A549 (cell line): Measurements from ENCODE around the gene SIX6.

ENCODE experiments used
- BHLHE40 ChIP-seq: IDR thresholded peaks from 2 replicates; pipeline ENCODE4 v1.6.1; 2012; ENCODE audit warnings: low read depth, low read length, inconsistent platforms
- CEBPB ChIP-seq, 2 experiments: fragments of >200 bp in 1 of 2; sonication (Bioruptor Twin) in 1 of 2; formaldehyde crosslinking in 1 of 2; IDR thresholded peaks; 2 replicates each; pipeline ENCODE4 v1.6.1; 2012 to 2016
- CHD2 ChIP-seq: fragments of 150-350 bp; IDR thresholded peaks from 2 replicates; pipeline ENCODE4 v1.6.1; 2014; ENCODE audit warnings: low read length; ENCODE audit not compliant: partially characterized antibody
- EP300 ChIP-seq, 2 experiments: fragments of >200 bp; sonication (Bioruptor Twin); formaldehyde crosslinking; IDR thresholded peaks; 2 replicates in 1 of 2; 3 replicates in 1 of 2; pipeline ENCODE4 v1.6.1; 2016 to 2017
- HDAC2 ChIP-seq: fragments of 200-600 bp; sonication (generic); IDR thresholded peaks from 2 replicates; pipeline ENCODE4 v1.6.1; 2016
- HMGXB4 ChIP-seq: fragments of 250-450 bp; sonication (Bioruptor Pico); IDR thresholded peaks from 2 replicates; pipeline ENCODE4 v1.5.0; 2021; ENCODE audit warnings: mild to moderate bottlenecking, moderate library complexity, borderline replicate concordance
- HOXB5 ChIP-seq: fragments of 250-450 bp; sonication (Bioruptor Pico); IDR thresholded peaks from 2 replicates; pipeline ENCODE4 v1.5.0; 2020; ENCODE audit warnings: mild to moderate bottlenecking, moderate library complexity
- MAZ ChIP-seq: fragments of 150-350 bp; IDR thresholded peaks from 2 replicates; pipeline ENCODE4 v1.6.1; 2014; ENCODE audit warnings: antibody characterized with exemption, low read depth, low read length, borderline replicate concordance
- POLR2A ChIP-seq: IDR thresholded peaks from 2 replicates; pipeline ENCODE4 v1.6.1; 2012; ENCODE audit warnings: mild to moderate bottlenecking, low read length
- SREBF2 ChIP-seq: fragments of 450-650 bp; IDR thresholded peaks from 2 replicates; pipeline ENCODE4 v1.6.1; 2014; ENCODE audit warnings: mild to moderate bottlenecking, moderate library complexity
- TF ChIP-seq, protein P1 (sequence below): fragments of >200 bp; sonication (Bioruptor Twin); formaldehyde crosslinking; IDR thresholded peaks from 3 replicates; pipeline ENCODE4 v1.5.1; 2016
- TF ChIP-seq, protein P2 (sequence below): fragments of 450-650 bp; IDR thresholded peaks from 2 replicates; pipeline ENCODE4 v1.6.1; 2014; ENCODE audit warnings: antibody characterized with exemption
- TF ChIP-seq, protein P3 (sequence below): IDR thresholded peaks from 2 replicates; pipeline ENCODE4 v1.6.1; 2012

GRCh38 chr14:60508363-60508706, 611 bp upstream of the SIX6 start:
- no peak for TF ChIP-seq SREBF2
- TF ChIP-seq BHLHE40, result no peak
- no peak for TF ChIP-seq MAZ
- TF ChIP-seq POLR2A, result no peak
- TF ChIP-seq HMGXB4 (CRISPR knock-in tag), result no peak
- TF ChIP-seq, protein P1, sequence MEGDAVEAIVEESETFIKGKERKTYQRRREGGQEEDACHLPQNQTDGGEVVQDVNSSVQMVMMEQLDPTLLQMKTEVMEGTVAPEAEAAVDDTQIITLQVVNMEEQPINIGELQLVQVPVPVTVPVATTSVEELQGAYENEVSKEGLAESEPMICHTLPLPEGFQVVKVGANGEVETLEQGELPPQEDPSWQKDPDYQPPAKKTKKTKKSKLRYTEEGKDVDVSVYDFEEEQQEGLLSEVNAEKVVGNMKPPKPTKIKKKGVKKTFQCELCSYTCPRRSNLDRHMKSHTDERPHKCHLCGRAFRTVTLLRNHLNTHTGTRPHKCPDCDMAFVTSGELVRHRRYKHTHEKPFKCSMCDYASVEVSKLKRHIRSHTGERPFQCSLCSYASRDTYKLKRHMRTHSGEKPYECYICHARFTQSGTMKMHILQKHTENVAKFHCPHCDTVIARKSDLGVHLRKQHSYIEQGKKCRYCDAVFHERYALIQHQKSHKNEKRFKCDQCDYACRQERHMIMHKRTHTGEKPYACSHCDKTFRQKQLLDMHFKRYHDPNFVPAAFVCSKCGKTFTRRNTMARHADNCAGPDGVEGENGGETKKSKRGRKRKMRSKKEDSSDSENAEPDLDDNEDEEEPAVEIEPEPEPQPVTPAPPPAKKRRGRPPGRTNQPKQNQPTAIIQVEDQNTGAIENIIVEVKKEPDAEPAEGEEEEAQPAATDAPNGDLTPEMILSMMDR, result no peak
- TF ChIP-seq, protein P2, sequence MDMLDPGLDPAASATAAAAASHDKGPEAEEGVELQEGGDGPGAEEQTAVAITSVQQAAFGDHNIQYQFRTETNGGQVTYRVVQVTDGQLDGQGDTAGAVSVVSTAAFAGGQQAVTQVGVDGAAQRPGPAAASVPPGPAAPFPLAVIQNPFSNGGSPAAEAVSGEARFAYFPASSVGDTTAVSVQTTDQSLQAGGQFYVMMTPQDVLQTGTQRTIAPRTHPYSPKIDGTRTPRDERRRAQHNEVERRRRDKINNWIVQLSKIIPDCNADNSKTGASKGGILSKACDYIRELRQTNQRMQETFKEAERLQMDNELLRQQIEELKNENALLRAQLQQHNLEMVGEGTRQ, result no peak
- TF ChIP-seq CHD2, result no peak
- TF ChIP-seq HOXB5, result no peak
- TF ChIP-seq EP300 (IDR thresholded peaks at IDR 0.05), result no peak
- TF ChIP-seq, protein P3, sequence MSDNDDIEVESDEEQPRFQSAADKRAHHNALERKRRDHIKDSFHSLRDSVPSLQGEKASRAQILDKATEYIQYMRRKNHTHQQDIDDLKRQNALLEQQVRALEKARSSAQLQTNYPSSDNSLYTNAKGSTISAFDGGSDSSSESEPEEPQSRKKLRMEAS, result no peak
- TF ChIP-seq HDAC2, result no peak
- TF ChIP-seq CEBPB (IDR thresholded peaks at IDR 0.05), result no peak
